Parathyroid adenoma (tissue), 2 donors: ENCODE data around the gene JMJD6.
A peak's percentile ranks its signal among the peaks of the same experiment; 100 is the strongest.

ENCODE experiments used
- H2AFZ ChIP-seq: fragments of 300-600 bp; sonication (generic); one replicate; pipeline ENCODE4 v1.7.0; 2017; ENCODE audit warnings: antibody characterized with exemption, mild to moderate bottlenecking
- H3K27ac ChIP-seq: fragments of 300-600 bp; sonication (generic); one replicate; pipeline ENCODE4 v1.7.0; 2017
- H3K27me3 ChIP-seq: fragments of 300-600 bp; sonication (generic); one replicate; pipeline ENCODE4 v1.7.0; 2017; ENCODE audit warnings: low read length; ENCODE audit not compliant: control insufficient read depth, insufficient read depth
- H3K36me3 ChIP-seq: fragments of 300-600 bp; sonication (generic); one replicate; pipeline ENCODE4 v1.7.0; 2017; ENCODE audit warnings: low read length; ENCODE audit not compliant: control insufficient read depth, insufficient read depth
- H3K4me1 ChIP-seq: fragments of 300-600 bp; sonication (generic); one replicate; pipeline ENCODE4 v1.7.0; 2017; ENCODE audit warnings: control low read depth
- H3K4me2 ChIP-seq: fragments of 300-600 bp; sonication (generic); one replicate; pipeline ENCODE4 v1.7.0; 2017; ENCODE audit warnings: low read length
- H3K4me3 ChIP-seq: fragments of 300-600 bp; sonication (generic); one replicate; pipeline ENCODE4 v1.7.0; 2017; ENCODE audit warnings: low read depth, low read length
- H3K79me2 ChIP-seq: fragments of 300-600 bp; sonication (generic); one replicate; pipeline ENCODE4 v1.7.0; 2017; ENCODE audit warnings: control low read depth
- H3K9ac ChIP-seq: fragments of 300-600 bp; sonication (generic); one replicate; pipeline ENCODE4 v1.7.0; 2017; ENCODE audit warnings: mild to moderate bottlenecking
- H3K9me3 ChIP-seq: fragments of 300-600 bp; sonication (generic); one replicate; pipeline ENCODE4 v1.7.0; 2017; ENCODE audit warnings: low read length; ENCODE audit not compliant: control insufficient read depth
- CTCF ChIP-seq: fragments of 300-600 bp; sonication (generic); IDR thresholded peaks from one replicate; pipeline ENCODE4 v1.7.0; 2017; ENCODE audit warnings: antibody characterized with exemption, mild to moderate bottlenecking
- donor health status: primary hyperparathyroidism.

Gene JMJD6

DNA sequence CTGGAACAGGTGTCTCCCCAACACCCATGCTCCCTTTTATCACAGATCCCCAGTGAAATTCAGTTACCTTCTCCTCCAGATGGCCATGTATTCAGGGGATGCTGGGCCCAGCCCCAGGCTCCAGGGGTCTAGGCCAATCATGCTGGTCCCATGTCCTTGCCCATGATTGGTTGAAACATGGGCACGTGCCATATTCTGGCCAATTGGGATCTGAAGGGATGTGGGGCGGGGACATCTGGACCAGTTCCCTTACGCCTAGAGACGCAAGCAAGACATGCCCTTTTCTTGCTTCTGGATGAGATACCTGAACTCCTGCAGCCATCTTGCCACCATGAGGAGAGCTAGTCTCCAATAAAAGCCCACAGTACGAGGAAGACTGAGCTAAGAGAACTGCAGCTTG lies 51.8 kb downstream of the JMJD6 start:
- no peak for TF ChIP-seq CTCF
- Histone ChIP-seq H2AFZ (no peak overlapping the region), H3K9me3 (no peaks in the 10 kb centered on the region), H3K79me2 (no peaks in the 10 kb centered on the region), H3K4me2 (no peak overlapping the region), H3K27me3 (no peaks in the 10 kb centered on the region), H3K36me3 (no peaks in the 10 kb centered on the region), H3K27ac (no peak overlapping the region), H3K4me1 (peaks cover 10% of the 10 kb centered on the region), H3K9ac (no peak overlapping the region), H3K4me3 (no peak overlapping the region)

DNA sequence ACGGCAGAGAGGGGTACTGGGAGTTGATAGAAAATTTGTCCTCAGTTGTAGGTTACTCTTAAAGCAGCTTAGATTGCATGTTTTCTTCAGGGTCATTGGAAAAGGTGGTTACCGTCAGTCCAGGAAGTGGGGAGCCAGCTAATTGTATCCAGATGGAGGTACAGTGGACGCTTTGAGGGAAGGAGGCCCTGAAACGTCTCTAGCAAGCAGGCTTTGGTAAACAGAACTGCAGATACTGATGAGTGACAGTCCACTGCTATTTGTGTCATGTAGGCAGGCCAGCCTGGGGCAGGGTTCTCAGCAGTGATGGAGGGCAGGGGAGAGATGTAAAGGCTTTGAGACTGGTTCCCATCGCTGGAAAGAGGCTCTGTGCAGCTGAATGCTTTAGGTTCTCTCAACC lies 52.7 kb downstream of the JMJD6 start:
- no peaks in the 10 kb centered on the region for H3K9me3 ChIP-seq
- H3K27ac ChIP-seq = no peak overlapping the region
- no peaks in the 10 kb centered on the region for H3K36me3 ChIP-seq
- no peaks in the 10 kb centered on the region for H3K27me3 ChIP-seq
- TF ChIP-seq CTCF = no peak
- H2AFZ ChIP-seq = no peak overlapping the region
- H3K4me3 ChIP-seq = no peak overlapping the region
- no peaks in the 10 kb centered on the region for H3K79me2 ChIP-seq
- H3K4me1 ChIP-seq = peaks cover 10% of the 10 kb centered on the region
- no peak overlapping the region for H3K4me2 ChIP-seq
- H3K9ac ChIP-seq = no peak overlapping the region

GRCh38 chr17:76672892-76673291 lies 53.5 kb downstream of the JMJD6 start:
- H2AFZ ChIP-seq = no peak overlapping the region
- no peaks in the 10 kb centered on the region for H3K9me3 ChIP-seq
- TF ChIP-seq CTCF = no peak
- H3K4me3 ChIP-seq = no peak overlapping the region
- no peak overlapping the region for H3K9ac ChIP-seq
- H3K27me3 ChIP-seq = no peaks in the 10 kb centered on the region
- H3K4me1 ChIP-seq = peaks cover 17% of the 10 kb centered on the region
- no peaks in the 10 kb centered on the region for H3K79me2 ChIP-seq
- peak overlapping the region; percentile 72 for H3K4me2 ChIP-seq
- H3K27ac ChIP-seq = no peak overlapping the region
- H3K36me3 ChIP-seq = no peaks in the 10 kb centered on the region

DNA sequence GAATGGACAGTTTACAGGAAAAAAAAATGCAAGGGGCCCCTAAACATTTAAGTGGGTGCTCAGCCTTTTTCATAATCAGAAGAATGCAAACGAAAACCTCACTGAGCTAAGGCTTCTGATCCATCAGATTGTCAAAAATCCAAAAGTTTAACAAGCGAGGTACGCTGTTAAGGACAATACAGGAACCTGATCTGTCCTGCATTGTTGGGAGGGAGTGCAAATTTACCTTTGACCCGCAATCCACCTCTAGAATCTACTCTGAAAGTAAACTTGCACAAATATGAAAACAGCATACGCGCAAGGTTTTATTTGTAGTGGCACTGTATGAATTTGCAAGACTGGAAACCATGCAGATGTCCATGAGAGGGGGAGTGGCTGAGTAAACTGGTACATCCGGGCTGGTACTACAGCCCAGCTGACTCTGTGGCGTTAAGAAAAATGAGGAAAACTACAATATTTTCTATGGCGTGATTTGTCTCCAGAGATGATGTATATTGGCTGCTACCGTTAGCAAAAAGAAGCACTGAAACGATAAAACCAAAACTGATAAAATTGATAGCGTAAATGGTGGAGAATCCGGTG lies 54.0 kb downstream of the JMJD6 start:
- Histone ChIP-seq H3K9ac (peak overlapping the region; percentile 32), H3K36me3 (no peaks in the 10 kb centered on the region), H3K4me1 (peaks cover 22% of the 10 kb centered on the region), H3K4me3 (peak overlapping the region; percentile 70), H3K27ac (peak overlapping the region; percentile 84), H3K27me3 (no peaks in the 10 kb centered on the region), H2AFZ (peak overlapping the region; percentile 79), H3K9me3 (no peaks in the 10 kb centered on the region), H3K79me2 (no peaks in the 10 kb centered on the region), H3K4me2 (peak overlapping the region; percentile 72)
- no peak for TF ChIP-seq CTCF

DNA sequence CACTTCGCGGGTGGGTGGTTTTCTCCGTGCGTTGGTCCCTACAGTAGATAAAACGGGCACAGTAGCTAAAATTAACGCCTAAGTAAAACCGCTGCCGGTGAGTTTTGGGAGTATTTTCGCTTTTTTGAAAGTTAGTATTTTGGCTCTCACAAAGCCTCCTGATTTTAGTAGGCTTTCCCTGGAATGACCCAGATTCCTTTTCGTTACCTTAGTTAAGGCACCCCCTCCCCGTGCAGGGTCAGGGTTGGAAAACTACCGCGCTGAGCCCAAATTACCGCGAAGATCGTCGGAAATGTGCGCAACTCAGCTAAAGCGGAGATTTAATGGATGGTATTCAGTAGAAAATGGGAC lies 54.5 kb downstream of the JMJD6 start:
- Histone ChIP-seq H3K36me3 (no peaks in the 10 kb centered on the region), H3K79me2 (no peaks in the 10 kb centered on the region), H3K4me3 (peak overlapping the region; percentile 70), H3K4me1 (peaks cover 23% of the 10 kb centered on the region), H3K4me2 (peak overlapping the region; percentile 72), H3K9ac (peak overlapping the region; percentile 32), H3K9me3 (no peaks in the 10 kb centered on the region), H3K27ac (peak overlapping the region; percentile 84), H2AFZ (peak overlapping the region; percentile 79), H3K27me3 (no peaks in the 10 kb centered on the region)
- TF ChIP-seq CTCF = no peak
